Activated CD8-positive, alpha-beta T cell treated with anti-CD3 and anti-CD28 coated beads for 36 hours (primary cell): ENCODE data around the gene DLD. TPM values are rescaled to one million over a fixed set of nuclear protein-coding genes. Genes with fewer than 3 reads are reported as not detected.

Source experiments
- ATAC-seq: fragments of 200-7000 bp; cut with Tn5 transposase; one replicate; pipeline ENCODE4 v1.10.0; 2021; ENCODE audit warnings: mild to moderate bottlenecking, moderate library complexity
- CTCF ChIA-PET: fragments of 350-600 bp; sonication (Branson Sonifier 250); formaldehyde crosslinking; loops from one replicate; lab custom pipeline; 2021; ENCODE audit warnings: antibody characterized with exemption; lab: Charles Lee
- POLR2A ChIA-PET: fragments of 350-600 bp; sonication (Branson Sonifier 250); formaldehyde crosslinking; loops from one replicate; lab custom pipeline; 2021; ENCODE audit warnings: antibody characterized with exemption; lab: Charles Lee
- DNase-seq: peaks from one replicate; pipeline ENCODE4 v3.0.0-alpha.2; 2020
- H3K27ac Mint-ChIP-seq: one replicate; pipeline ENCODE4 v1.8.0; 2021; ENCODE audit warnings: mild to moderate bottlenecking, mixed read lengths
- H3K27me3 Mint-ChIP-seq: one replicate; pipeline ENCODE4 v1.8.0; 2021; ENCODE audit warnings: mixed read lengths
- H3K36me3 Mint-ChIP-seq: one replicate; pipeline ENCODE4 v1.8.0; 2021; ENCODE audit warnings: low read depth, mixed read lengths
- H3K4me1 Mint-ChIP-seq: one replicate; pipeline ENCODE4 v1.8.0; 2021; ENCODE audit warnings: low read depth, mixed read lengths
- H3K4me3 Mint-ChIP-seq: one replicate; pipeline ENCODE4 v1.8.0; 2021; ENCODE audit warnings: mild to moderate bottlenecking, moderate library complexity, mixed read lengths
- H3K9me3 Mint-ChIP-seq: one replicate; pipeline ENCODE4 v1.8.0; 2021; ENCODE audit warnings: mixed read lengths
- intact Hi-C: fragments of 100-400 bp; cut with micrococcal nuclease; formaldehyde crosslinking; loops from one replicate; pipeline ENCODE4 v1.10.0; 2022
- total RNA-seq, 2 experiments: library from RNA; stranded (reverse); gene quantifications; one replicate each; pipeline ENCODE4 v1.2.3, GENCODE V29; 2021
- TF ChIP-seq, protein P1 (sequence below): fragments of 200-600 bp; IDR thresholded peaks from one replicate; pipeline ENCODE4 v1.8.0; 2022; ENCODE audit warnings: antibody characterized with exemption, mild to moderate bottlenecking

Gene DLD
- total RNA-seq, 2 experiments from 2014 or later, result 99.8 to 102 TPM

DNA sequence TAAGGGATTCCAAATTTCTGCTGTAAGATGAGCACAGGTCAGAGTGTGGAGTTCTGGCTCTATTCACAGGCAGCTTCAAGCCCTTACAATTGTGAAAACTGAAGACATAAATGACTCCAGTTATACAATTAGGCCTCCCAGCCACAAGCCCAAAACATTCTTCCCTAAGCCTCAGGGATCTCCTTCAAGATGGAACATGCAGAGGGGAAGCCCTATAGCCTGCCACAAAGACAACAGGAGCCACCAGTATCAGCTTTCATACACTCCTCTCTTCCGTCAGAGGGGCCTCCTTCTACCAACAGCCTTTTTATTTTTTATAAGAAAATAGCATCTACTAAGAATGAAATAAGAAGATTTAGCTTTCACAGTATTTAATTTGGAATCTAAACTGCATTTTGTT is 46.5 kb downstream of the DLD start:
- TF ChIP-seq, protein P1, sequence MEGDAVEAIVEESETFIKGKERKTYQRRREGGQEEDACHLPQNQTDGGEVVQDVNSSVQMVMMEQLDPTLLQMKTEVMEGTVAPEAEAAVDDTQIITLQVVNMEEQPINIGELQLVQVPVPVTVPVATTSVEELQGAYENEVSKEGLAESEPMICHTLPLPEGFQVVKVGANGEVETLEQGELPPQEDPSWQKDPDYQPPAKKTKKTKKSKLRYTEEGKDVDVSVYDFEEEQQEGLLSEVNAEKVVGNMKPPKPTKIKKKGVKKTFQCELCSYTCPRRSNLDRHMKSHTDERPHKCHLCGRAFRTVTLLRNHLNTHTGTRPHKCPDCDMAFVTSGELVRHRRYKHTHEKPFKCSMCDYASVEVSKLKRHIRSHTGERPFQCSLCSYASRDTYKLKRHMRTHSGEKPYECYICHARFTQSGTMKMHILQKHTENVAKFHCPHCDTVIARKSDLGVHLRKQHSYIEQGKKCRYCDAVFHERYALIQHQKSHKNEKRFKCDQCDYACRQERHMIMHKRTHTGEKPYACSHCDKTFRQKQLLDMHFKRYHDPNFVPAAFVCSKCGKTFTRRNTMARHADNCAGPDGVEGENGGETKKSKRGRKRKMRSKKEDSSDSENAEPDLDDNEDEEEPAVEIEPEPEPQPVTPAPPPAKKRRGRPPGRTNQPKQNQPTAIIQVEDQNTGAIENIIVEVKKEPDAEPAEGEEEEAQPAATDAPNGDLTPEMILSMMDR, result no peak
- POLR2A ChIA-PET, result no interaction called here
- Mint-ChIP-seq H3K4me1 (peaks cover 11% of the 10 kb centered on the region), H3K36me3 (peaks cover 6% of the 10 kb centered on the region), H3K27me3 (no peaks in the 10 kb centered on the region), H3K27ac (no peak overlapping the region), H3K4me3 (no peak overlapping the region), H3K9me3 (no peaks in the 10 kb centered on the region)
- CTCF ChIA-PET, result no interaction called here
- no peak for DNase-seq
- intact Hi-C loops, result no loop called here
- no peak for ATAC-seq

DNA sequence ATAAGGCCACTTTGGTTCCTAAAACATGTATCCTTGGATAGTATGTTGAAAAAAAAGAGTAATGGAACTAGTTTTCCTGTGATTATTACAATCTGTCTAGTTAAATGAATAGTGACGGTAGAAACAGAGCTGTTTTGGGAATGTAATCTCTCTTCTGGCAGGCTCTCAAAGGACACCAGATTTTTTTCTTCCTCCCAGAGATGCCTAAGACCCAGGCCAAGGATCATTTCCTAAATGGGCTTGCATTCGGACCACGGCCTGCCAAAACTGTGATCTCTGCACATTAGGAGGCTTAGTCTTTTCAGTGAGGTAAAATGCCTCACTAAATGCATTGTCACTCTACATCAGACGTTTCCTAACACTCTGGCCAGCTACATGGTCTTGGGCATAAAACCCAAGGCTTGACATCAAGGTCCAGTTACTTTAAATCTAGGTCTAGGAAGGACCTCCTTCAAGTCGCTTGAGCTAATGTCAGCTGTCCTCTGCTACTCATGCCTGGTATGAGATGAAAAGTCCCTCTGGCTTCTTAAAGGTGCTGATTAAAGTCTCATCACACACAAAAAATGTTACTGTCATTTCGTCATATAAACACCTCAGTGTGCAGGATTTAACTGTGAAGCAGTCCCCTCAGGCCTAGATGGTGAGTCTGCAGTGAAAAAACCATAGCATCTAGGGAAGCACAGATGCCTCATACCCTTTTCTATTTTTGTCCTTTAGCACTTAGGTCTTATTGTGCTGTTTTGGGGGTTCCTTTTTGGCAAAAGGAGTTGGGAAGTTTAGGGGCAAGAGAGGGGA is 47.7 kb downstream of the DLD start:
- H3K27me3 Mint-ChIP-seq, result no peaks in the 10 kb centered on the region
- DNase-seq, result no peak
- H3K27ac Mint-ChIP-seq, result no peak overlapping the region
- ATAC-seq, result no peak
- TF ChIP-seq, protein P1, result no peak
- intact Hi-C loops, result no loop called here
- peaks cover 2% of the 10 kb centered on the region for H3K36me3 Mint-ChIP-seq
- POLR2A ChIA-PET, result interaction anchor here (0.6 kb wide), 1 partner anchor 57 kb away, joined by 3 read pairs; no protein-coding TSS in a partner anchor
- H3K4me3 Mint-ChIP-seq, result no peak overlapping the region
- no peaks in the 10 kb centered on the region for H3K9me3 Mint-ChIP-seq
- peaks cover 2% of the 10 kb centered on the region for H3K4me1 Mint-ChIP-seq
- CTCF ChIA-PET, result no interaction called here

DNA sequence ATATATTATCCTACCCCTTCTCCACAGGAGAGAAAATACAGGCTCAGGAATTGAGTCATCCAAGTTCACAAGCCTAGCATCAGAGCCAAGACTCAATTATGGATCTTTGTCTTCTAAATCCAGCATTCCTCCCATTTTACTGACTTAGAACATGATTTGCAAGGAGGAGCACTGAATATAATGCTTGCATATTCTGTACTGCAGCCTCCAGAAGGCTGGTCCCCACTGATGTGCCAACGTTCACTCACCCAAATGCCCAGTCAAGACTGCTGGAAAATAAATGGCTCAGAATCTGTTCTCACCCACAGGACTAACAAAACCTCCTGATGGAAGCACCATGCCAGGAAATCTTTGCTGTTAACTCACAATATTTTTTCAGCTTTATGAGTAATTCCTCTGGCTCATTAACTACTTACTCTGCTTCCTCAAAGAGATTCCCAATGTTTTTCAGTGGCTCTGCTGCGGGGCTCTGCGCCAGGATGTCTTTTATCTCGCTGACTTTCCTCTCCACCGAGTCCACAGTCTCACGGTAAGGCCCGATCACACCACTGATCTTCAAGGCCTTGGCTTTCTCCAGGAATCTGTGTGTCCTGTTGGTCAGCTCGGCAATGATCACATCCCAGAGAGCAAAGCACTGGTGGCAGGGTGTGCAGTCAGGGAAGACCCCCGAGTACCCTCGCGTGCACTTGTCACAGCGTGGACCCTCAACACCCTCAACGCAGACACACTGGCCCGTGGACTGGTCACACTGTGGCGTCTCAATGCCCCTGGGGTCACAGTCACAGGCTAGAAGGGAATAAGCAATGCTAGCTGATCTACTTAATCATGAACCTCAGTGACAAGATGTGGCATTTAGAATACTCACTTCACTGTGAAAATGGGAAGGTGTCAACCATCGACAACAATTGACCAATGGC is 48.8 kb downstream of the DLD start:
- H3K27me3 Mint-ChIP-seq, result no peaks in the 10 kb centered on the region
- H3K4me3 Mint-ChIP-seq, result no peak overlapping the region
- TF ChIP-seq, protein P1, result no peak
- H3K9me3 Mint-ChIP-seq, result no peaks in the 10 kb centered on the region
- DNase-seq (no peak), ATAC-seq (no peak)
- ChIA-PET CTCF (no interaction called here), POLR2A (no interaction called here)
- H3K36me3 Mint-ChIP-seq, result peaks cover 2% of the 10 kb centered on the region
- H3K27ac Mint-ChIP-seq, result no peak overlapping the region
- intact Hi-C loops, result no loop called here
- no peaks in the 10 kb centered on the region for H3K4me1 Mint-ChIP-seq

DNA sequence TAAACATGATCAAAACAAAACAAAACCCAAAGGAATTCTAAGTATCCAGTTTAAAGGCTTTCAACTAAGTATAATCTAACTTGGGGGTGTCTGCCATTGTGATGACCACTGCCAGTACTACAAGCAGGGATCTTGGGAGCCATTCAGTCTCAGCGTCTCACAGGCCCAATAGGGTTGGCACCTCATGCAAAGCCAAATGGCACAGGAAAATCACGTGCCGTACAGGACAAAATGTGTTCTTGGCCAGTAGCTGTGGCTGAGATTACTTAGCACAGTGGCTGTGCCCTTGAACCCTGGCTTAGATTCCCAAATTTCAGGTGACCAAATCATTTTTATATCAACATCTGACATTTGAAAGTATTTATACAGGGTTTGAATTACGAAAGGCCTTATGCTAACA is 50.0 kb downstream of the DLD start:
- no peak for ATAC-seq
- intact Hi-C loops, result no loop called here
- H3K36me3 Mint-ChIP-seq, result peaks cover 2% of the 10 kb centered on the region
- ChIA-PET POLR2A (interaction anchor here (0.8 kb wide), 1 partner anchor 20 kb away, joined by 3 read pairs; no protein-coding TSS in a partner anchor), CTCF (no interaction called here)
- H3K4me1 Mint-ChIP-seq, result no peaks in the 10 kb centered on the region
- H3K27me3 Mint-ChIP-seq, result no peaks in the 10 kb centered on the region
- no peak for DNase-seq
- H3K27ac Mint-ChIP-seq, result no peak overlapping the region
- no peaks in the 10 kb centered on the region for H3K9me3 Mint-ChIP-seq
- H3K4me3 Mint-ChIP-seq, result no peak overlapping the region
- TF ChIP-seq, protein P1, result no peak
